HepG2 (cell line): ENCODE data around the gene SHISA9. TPM values are rescaled to one million over a fixed set of nuclear protein-coding genes. Genes with fewer than 3 reads are reported as not detected.

Experiments
- ATAC-seq: fragments of 200-7000 bp; cut with Tn5 transposase; 3 replicates; pipeline ENCODE4 v1.9.1; 2020; ENCODE audit warnings: mild to moderate bottlenecking, moderate library complexity
- BruUV-seq: library from RNA; stranded (reverse); fragments of 400-500 nt; replicated peaks from 2 replicates; lab custom pipeline; 2021; lab: Mats Ljungman, UMichigan
- CTCF ChIA-PET: fragments of 300-600 bp; formaldehyde crosslinking; extraction: SDS; loops from one replicate; lab custom pipeline; 2021; ENCODE audit warnings: low total read pairs, inconsistent platforms, low intra/inter-chr PET ratio; lab: Yijun Ruan, JAX
- POLR2A ChIA-PET: fragments of 350-600 bp; sonication (Branson Sonifier 250); formaldehyde crosslinking; loops from one replicate; lab custom pipeline; 2020; ENCODE audit warnings: antibody characterized with exemption, inconsistent platforms; lab: Yijun Ruan, JAX
- DNase-seq: peaks from one replicate; pipeline ENCODE4 v3.0.0-alpha.2; 2015; ENCODE audit warnings: low spot score
- FAIRE-seq: peaks from 3 replicates; lab custom pipeline; 2011; peaks lifted over from hg19 to GRCh38; lab: Jason Lieb, UNC
- H2AFZ ChIP-seq: one replicate; pipeline ENCODE4 v1.6.1; 2011; ENCODE audit warnings: low read length, inconsistent platforms
- H3K27ac ChIP-seq: fragments of 300-600 bp; 3 replicates; pipeline ENCODE4 v1.8.0; 2011; ENCODE audit warnings: mixed run types, mild to moderate bottlenecking, mixed read lengths, low read length, inconsistent platforms; ENCODE audit not compliant: insufficient read depth; ENCODE audit errors: extremely low read length
- H3K27me3 ChIP-seq, 2 experiments: fragments of 200-600 bp in 1 of 2; 2 replicates in 1 of 2; 3 replicates in 1 of 2; pipeline versions ENCODE4 v1.6.0 to v1.8.0; 2011; ENCODE audit warnings: low read length in 2 of 2, mild to moderate bottlenecking in 2 of 2, moderate library complexity in 2 of 2, inconsistent platforms in 1 of 2; ENCODE audit not compliant: insufficient read depth in 2 of 2, control insufficient read depth in 1 of 2
- H3K36me3 ChIP-seq, 2 experiments: fragments of 200-600 bp in 1 of 2; replicated peaks in 1 of 2; 2 replicates in 1 of 2; 3 replicates in 1 of 2; pipeline versions ENCODE4 v1.5.1 to v1.8.0; 2011; ENCODE audit warnings: low read length in 2 of 2, inconsistent platforms in 1 of 2; ENCODE audit not compliant: insufficient read depth in 2 of 2, control insufficient read depth in 1 of 2
- H3K4me1 ChIP-seq: 2 replicates; pipeline ENCODE4 v1.5.1; 2012; ENCODE audit warnings: low read length, inconsistent platforms; ENCODE audit not compliant: insufficient read depth
- H3K4me2 ChIP-seq: 2 replicates; pipeline ENCODE4 v1.6.0; 2011; ENCODE audit warnings: low read depth, low read length, inconsistent platforms
- H3K4me3 ChIP-seq, 3 experiments: fragments of 200-600 bp in 1 of 3; sonication (generic), shearing (Covaris generic) in 1 of 3; replicated peaks in 1 of 3; 2 replicates each; pipeline ENCODE4 v1.5.1; 2011 to 2016; ENCODE audit warnings: low read length in 3 of 3, inconsistent platforms in 2 of 3, low read depth in 2 of 3, mild to moderate bottlenecking in 2 of 3, control low read depth in 1 of 3, mixed read lengths in 1 of 3; ENCODE audit not compliant: insufficient read depth in 1 of 3
- H3K79me2 ChIP-seq: one replicate; pipeline ENCODE4 v1.6.1; 2011; ENCODE audit warnings: low read length, inconsistent platforms; ENCODE audit not compliant: insufficient read depth
- H3K9ac ChIP-seq: 2 replicates; pipeline ENCODE4 v1.6.0; 2011; ENCODE audit warnings: mild to moderate bottlenecking, low read depth, low read length, inconsistent platforms; ENCODE audit not compliant: insufficient read depth
- H3K9me3 ChIP-seq: 2 replicates; pipeline ENCODE4 v1.5.1; 2012; ENCODE audit warnings: mild to moderate bottlenecking, low read length
- H4K20me1 ChIP-seq: 2 replicates; pipeline ENCODE4 v1.6.0; 2011; ENCODE audit warnings: inconsistent platforms, mild to moderate bottlenecking, low read length, moderate library complexity; ENCODE audit not compliant: insufficient read depth
- BCL6 ChIP-seq: IDR thresholded peaks from 2 replicates; pipeline ENCODE4 v1.6.1; 2016; ENCODE audit warnings: missing genetic modification reagents, missing compliant biosample characterization
- EED ChIP-seq: sonication (generic); formaldehyde crosslinking; IDR thresholded peaks from 2 replicates; pipeline ENCODE4 v1.5.0; 2020; ENCODE audit warnings: mild to moderate bottlenecking, missing genetic modification reagents
- HNRNPUL1 ChIP-seq: fragments of 200-400 bp; formaldehyde crosslinking; IDR thresholded peaks from 2 replicates; pipeline ENCODE4 v1.6.1; 2017; ENCODE audit warnings: low read depth, mild to moderate bottlenecking, low read length, moderate library complexity
- MAFF ChIP-seq: IDR thresholded peaks from 2 replicates; pipeline ENCODE4 v1.6.1; 2011; ENCODE audit warnings: low read depth, low read length, improper control_type of control experiment
- MAFK ChIP-seq, 2 experiments: IDR thresholded peaks in 1 of 2; conservative IDR thresholded peaks in 1 of 2; 2 replicates each; pipeline ENCODE4 v1.6.1; 2011; ENCODE audit warnings: improper control_type of control experiment in 2 of 2, low read length in 2 of 2
- MIER2 ChIP-seq: IDR thresholded peaks from 2 replicates; pipeline ENCODE4 v1.6.1; 2016; ENCODE audit warnings: missing biosample characterization, missing genetic modification reagents
- THAP8 ChIP-seq: sonication (generic); formaldehyde crosslinking; IDR thresholded peaks from 2 replicates; pipeline ENCODE4 v1.5.1; 2020; ENCODE audit warnings: missing genetic modification reagents, mild to moderate bottlenecking, borderline replicate concordance
- YY1 ChIP-seq: IDR thresholded peaks from 2 replicates; pipeline ENCODE4 v1.6.1; 2011; ENCODE audit warnings: low read length, low read depth, moderate library complexity, mild to moderate bottlenecking; ENCODE audit not compliant: insufficient read depth, insufficient replicate concordance
- ZNF557 ChIP-seq: sonication (generic); formaldehyde crosslinking; IDR thresholded peaks from 2 replicates; pipeline ENCODE4 v1.4.0; 2020; ENCODE audit warnings: missing genetic modification reagents
- WGBS: methylation state at CpG from one replicate; pipeline ENCODE4 v1.1.6; 2017; ENCODE audit warnings: low lambda C conversion rate; 5-methylcytosine and 5-hydroxymethylcytosine counted together
- in situ Hi-C: cut with HindIII; loops from 2 replicates; pipeline ENCODE4 v1.10.0; 2017; ENCODE audit warnings: low pct_unique_long_range_greater_than_20kb; ENCODE audit not compliant: extremely low pct_ligation_motif_present
- intact Hi-C: fragments of 100-400 bp; cut with micrococcal nuclease; formaldehyde crosslinking; loops from one replicate; pipeline ENCODE4 v1.10.0; 2022; ENCODE audit not compliant: unreplicated experiment
- polyA plus RNA-seq, 8 experiments: library from polyadenylated mRNA; depleted of rRNA in 3 of 8; stranded (reverse) in 7 of 8; unstranded in 1 of 8; fragments of >200 nt; fragmentation: Illumina TruSeq in 4 of 8; extraction: Trizol in 4 of 8; gene quantifications; 2 replicates each; pipeline versions ENCODE4 v1.2.1 to v1.2.3, GENCODE V29; 2011 to 2016; ENCODE audit warnings: low read depth in 4 of 8, missing spikeins in 1 of 8, mixed read lengths in 1 of 8; ENCODE audit not compliant: insufficient read depth in 1 of 8
- total RNA-seq, 5 experiments: library from RNA; depleted of rRNA; stranded (reverse); fragments of >200 nt; fragmentation: Illumina TruSeq; extraction: Trizol; gene quantifications; 2 replicates each; pipeline ENCODE4 v1.2.3, GENCODE V29; 2016; ENCODE audit warnings: low read depth in 1 of 5
- TF ChIP-seq, protein P1 (sequence below): sonication (generic); formaldehyde crosslinking; IDR thresholded peaks from 2 replicates; pipeline ENCODE4 v1.5.0; 2020; ENCODE audit warnings: missing genetic modification reagents
- TF ChIP-seq, protein P2 (sequence below): sonication (generic); formaldehyde crosslinking; IDR thresholded peaks from 2 replicates; pipeline ENCODE4 v1.8.0; 2022; ENCODE audit warnings: missing genetic modification reagents, mild to moderate bottlenecking, moderate library complexity, borderline replicate concordance

The SHISA9 gene
- total and polyA plus RNA-seq, 2 of the 13 experiments (the other 11 are each of a cell fraction or from before 2014, with no cell fraction given) = 0.01 TPM; not detected in 1

- no peak for TF ChIP-seq THAP8
- no peak for TF ChIP-seq BCL6
- TF ChIP-seq, protein P1, sequence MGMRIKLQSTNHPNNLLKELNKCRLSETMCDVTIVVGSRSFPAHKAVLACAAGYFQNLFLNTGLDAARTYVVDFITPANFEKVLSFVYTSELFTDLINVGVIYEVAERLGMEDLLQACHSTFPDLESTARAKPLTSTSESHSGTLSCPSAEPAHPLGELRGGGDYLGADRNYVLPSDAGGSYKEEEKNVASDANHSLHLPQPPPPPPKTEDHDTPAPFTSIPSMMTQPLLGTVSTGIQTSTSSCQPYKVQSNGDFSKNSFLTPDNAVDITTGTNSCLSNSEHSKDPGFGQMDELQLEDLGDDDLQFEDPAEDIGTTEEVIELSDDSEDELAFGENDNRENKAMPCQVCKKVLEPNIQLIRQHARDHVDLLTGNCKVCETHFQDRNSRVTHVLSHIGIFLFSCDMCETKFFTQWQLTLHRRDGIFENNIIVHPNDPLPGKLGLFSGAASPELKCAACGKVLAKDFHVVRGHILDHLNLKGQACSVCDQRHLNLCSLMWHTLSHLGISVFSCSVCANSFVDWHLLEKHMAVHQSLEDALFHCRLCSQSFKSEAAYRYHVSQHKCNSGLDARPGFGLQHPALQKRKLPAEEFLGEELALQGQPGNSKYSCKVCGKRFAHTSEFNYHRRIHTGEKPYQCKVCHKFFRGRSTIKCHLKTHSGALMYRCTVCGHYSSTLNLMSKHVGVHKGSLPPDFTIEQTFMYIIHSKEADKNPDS (CRISPR knock-in tag) = no peak
- TF ChIP-seq HNRNPUL1 = no peak
- TF ChIP-seq EED (CRISPR knock-in tag) = no peak
- TF ChIP-seq, all 625 proteins: peak for 0
These were observed 38.5 kb upstream of the SHISA9 start (continued) for GRCh38 chr16:12862941-12863340.

DNA sequence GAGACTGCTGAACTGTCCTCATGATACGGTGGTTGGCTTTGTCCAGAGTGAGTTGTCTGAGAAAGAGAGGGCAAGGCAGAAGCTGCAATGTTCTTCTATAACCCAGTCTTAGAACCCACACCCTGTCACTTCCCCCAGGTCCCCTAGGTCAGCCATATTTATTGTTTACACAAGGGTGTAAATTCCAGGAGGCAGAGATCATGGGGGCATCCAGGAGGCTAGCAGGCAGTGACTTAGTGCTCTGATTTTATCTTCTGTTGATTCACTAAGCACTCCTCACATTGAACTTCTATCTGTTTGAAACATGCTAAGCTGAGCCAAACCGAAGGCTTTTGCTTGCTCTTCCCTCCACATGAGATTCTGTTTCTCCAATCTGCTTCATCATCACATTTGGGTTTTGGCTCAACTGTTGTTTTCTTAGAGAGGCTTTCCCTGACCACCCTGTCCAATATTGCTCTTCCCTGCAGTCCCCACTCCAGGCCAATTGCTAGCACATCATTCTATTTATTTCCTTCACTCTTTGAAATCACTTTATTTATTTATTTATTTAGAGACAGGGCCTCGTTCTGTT lies 34.3 kb upstream of the SHISA9 start:
- in situ Hi-C loops (no loop called here), intact Hi-C loops (no loop called here)
- FAIRE-seq = no peak
- Histone ChIP-seq H3K27me3 (peaks cover 0 to 24% of the 10 kb centered on the region in 2 experiments; a peak in 3 of 5 replicates), H3K9me3 (peaks cover 5% of the 10 kb centered on the region; the same call in 1 of the 2 replicates), H3K27ac (no peak overlapping the region), H3K4me3 (no peak overlapping the region), H3K79me2 (no peaks in the 10 kb centered on the region), H3K36me3 (no peaks in the 10 kb centered on the region), H3K9ac (no peak overlapping the region), H2AFZ (no peak overlapping the region), H3K4me2 (no peak overlapping the region), H4K20me1 (no peaks in the 10 kb centered on the region), H3K4me1 (peaks cover 7% of the 10 kb centered on the region)
- TF ChIP-seq, protein P2, sequence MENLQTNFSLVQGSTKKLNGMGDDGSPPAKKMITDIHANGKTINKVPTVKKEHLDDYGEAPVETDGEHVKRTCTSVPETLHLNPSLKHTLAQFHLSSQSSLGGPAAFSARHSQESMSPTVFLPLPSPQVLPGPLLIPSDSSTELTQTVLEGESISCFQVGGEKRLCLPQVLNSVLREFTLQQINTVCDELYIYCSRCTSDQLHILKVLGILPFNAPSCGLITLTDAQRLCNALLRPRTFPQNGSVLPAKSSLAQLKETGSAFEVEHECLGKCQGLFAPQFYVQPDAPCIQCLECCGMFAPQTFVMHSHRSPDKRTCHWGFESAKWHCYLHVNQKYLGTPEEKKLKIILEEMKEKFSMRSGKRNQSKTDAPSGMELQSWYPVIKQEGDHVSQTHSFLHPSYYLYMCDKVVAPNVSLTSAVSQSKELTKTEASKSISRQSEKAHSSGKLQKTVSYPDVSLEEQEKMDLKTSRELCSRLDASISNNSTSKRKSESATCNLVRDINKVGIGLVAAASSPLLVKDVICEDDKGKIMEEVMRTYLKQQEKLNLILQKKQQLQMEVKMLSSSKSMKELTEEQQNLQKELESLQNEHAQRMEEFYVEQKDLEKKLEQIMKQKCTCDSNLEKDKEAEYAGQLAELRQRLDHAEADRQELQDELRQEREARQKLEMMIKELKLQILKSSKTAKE = no peak
- TF ChIP-seq MAFK (conservative IDR thresholded peaks at IDR 0.05 in 1 of 2, IDR thresholded peaks at IDR 0.05 in 1 of 2; ENCODE audit: low read length in 2 of 2) (peak; percentile 85), ZNF557 (CRISPR knock-in tag) (no peak), MIER2 (no peak), MAFF (peak; percentile 79), YY1 (peak; percentile 19)
- peak; percentile 42 for DNase-seq
- peak; percentile 47 for ATAC-seq
- 31% methylated on average over 3 of the region's 3 CpGs for WGBS
- ChIA-PET CTCF (no interaction called here), POLR2A (no interaction called here)
- BruUV-seq = no TSS peak
